GM18502 (cell line): ENCODE results near the gene COPG1.
"Not testable (repeated sequence)": the region's sequence is repeated elsewhere in the genome, so short reads cannot be mapped to it uniquely, and the experiment has no call there.

Source experiments
- ATAC-seq: cut with Tn5 transposase; IDR thresholded peaks from one replicate; pipeline ENCODE4 v1.9.1; 2021; ENCODE audit warnings: mild to moderate bottlenecking; ENCODE audit not compliant: unreplicated experiment, poor library complexity

The COPG1 gene

GRCh38 chr3:129249284-129250065 lies at the start of gene COPG1:
Gene COPG1 (plus strand): TSS chr3:129249606. CDS start chr3:129249710, 104 bp downstream.
- ATAC-seq: peak; percentile 78

DNA sequence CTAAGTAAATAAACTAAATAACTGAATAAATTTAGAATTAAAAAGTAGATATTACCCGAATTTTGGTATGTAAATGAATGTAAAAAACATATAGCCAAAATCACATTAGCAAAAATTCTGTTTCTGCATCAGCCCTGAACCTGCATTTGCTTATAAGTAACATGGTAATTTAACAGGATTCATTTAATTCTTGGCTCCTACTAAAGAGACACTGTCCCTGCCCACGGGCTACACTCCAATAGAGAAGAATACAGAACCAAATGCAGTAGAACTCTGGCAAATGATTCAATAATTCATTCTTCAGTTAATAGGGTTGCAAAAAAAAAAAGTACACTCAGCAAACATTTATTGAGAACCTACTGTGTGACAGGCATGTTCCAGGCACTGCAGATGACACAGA lies 44.9 kb upstream of the COPG1 start:
- no peak for ATAC-seq

GRCh38 chr3:129205109-129205832 lies 44.1 kb upstream of the COPG1 start:
- ATAC-seq: no peak

DNA sequence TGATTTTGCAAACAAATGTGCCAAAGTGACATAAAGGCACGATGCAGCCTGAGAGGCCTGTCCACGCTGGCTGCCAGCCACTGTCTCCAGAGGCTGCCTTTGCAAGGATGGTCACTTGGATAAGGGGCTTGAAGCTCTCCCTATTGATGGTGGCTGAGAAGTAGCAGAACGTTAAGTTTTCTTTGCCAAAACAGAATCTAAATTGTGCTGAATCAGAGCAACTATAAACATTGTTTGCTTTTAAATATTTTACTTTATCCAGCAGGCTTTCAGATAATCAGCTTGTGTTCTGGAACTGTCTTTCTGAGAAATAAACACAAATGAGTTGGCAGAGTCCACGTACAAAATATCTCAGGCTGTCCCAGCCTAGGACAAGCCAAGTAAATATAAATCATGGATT lies 41.9 kb upstream of the COPG1 start:
- ATAC-seq: no peak

GRCh38 chr3:129211345-129211744 lies 38.1 kb upstream of the COPG1 start:
- no peak for ATAC-seq

DNA sequence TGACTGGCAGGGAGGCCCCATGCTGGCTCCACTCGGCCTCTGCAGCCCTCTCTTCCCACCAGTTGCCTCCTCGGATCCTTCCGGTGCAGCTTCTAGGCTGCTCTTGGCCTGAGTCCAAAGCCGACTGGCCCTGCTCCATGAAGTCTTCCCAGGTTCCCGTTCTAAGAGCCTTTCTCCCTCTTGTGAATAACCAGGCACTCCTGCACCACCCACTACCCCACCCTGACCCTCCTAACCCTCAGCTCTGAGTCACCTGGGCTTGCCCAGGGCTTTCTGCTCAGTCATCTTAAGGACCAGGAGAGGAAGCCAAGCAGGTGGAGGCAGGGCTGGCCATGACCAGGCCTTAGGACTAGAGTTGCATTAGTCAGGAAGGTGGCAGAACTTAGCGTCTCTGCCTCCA lies 37.6 kb upstream of the COPG1 start:
- no peak for ATAC-seq

DNA sequence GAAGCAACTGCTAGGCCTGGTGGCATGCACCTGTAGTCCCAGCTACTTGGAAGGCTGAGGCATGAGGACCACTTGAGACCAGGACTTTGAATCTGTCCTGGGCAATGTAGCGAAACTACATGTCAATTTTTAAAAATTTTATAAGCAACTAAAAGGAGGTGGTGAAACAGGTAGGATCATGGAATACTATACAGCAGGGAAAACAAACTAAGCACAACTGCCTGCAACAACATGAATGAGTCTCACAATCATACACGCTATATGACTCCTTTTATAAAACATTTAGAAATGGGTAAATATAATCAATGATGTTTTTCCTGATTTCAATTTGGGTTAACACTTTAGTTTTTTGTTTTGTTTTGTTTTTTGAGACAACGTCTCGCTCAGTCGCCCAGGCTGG lies 36.2 kb upstream of the COPG1 start:
- no peak for ATAC-seq

DNA sequence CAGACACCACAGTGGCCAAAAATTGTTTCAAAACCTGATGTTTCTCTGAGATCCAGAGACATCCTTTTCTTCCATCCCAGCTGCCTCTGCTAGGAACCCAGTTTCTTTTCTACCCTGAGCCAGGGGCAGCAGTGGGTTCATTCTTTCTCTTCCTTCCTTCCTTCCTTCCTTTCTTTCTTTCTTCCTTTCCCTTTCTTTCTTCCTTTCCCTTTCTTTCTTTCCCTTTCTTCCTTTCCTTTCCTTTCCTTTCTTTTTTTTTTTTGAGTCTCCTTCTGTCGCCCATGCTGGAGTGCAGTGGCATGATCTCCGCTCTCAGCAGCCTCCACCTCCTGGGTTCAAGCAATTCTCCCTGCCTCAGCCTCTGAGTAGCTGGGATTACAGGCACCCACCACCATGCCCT lies 30.7 kb upstream of the COPG1 start:
- ATAC-seq: no peak

- not testable (repeated sequence) for ATAC-seq
These were observed 25.0 kb upstream of the COPG1 start for GRCh38 chr3:129224387-129224786.

DNA sequence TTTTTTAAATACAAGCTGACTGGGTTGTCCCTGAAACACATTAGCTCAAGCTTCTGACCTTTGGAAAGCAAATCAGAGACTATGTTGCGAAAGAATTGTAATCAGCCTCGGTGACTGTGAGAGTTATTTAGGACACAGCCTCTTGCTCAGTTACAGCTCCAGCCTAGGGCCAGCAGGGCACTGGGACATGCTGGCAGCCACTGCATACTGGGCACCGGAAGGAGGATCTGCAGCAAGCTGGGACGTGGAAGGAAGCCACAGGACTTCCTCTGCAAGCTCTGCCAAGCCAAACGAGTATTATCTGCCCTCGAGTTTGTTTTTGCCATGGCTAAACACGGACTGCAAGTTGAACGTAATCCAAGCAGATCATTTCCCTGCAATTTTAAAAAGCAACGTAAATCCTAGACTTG lies 24.4 kb upstream of the COPG1 start:
- no peak for ATAC-seq

DNA sequence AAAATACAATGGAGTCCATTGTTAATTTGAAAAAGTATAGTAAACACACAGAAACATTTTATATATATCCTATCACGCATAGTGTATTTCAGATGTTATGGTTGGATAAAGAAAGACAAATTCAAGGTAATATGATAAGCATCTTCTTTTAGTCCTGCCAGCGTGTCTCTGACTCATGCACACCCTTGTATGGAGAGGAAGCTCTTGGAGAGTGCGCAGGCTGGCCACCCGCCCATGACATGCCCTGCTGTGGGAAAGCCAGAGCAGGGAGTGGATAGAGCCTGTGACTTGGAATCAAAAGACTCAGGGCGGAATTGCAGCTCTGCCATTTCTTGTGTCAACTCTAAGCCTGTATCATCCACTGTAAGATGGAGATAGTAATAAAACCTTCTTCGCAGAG lies 23.0 kb upstream of the COPG1 start:
- ATAC-seq: no peak

DNA sequence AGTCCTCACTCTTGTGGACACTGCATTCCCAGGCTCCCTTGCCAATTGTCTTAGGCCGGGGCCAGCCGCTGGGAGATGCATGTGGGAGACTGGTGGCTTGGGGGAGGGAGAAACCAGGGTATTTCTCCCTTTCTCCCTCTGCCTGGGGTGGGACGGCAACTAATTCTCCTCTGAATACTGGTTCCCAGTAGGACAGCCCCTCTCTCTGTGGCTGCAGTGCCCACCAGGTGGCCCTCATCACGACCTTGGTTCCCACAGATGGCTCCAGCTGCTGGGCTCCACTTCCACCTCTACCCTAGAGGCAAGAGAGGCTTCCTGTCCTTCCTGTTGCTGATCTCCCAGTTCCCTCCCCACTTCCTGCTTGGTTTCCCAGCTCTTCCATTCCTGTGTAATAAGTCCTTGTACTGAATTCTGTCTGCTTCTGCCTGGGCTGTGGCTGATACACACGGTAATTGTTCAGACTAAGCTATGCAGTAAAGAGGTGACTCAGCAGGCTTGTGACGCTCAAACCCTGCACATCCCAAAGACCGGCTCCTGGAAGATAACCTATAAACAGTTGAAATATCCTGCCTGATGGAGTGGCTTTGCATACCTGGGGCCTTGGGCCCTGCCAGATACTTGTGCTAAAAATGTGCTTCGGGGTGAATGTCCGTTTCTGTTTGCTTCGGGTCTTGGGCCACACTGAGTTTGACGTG lies 20.4 kb upstream of the COPG1 start:
- ATAC-seq: no peak

GRCh38 chr3:129230311-129231019 lies 18.9 kb upstream of the COPG1 start:
- peak; percentile 34 for ATAC-seq

- ATAC-seq: no peak
These were observed 17.9 kb upstream of the COPG1 start for GRCh38 chr3:129231331-129232119.

- peak; percentile 89 for ATAC-seq
These were observed 15.9 kb upstream of the COPG1 start for GRCh38 chr3:129233538-129233937.

GRCh38 chr3:129234441-129234840 lies 15.0 kb upstream of the COPG1 start:
- ATAC-seq: no peak

DNA sequence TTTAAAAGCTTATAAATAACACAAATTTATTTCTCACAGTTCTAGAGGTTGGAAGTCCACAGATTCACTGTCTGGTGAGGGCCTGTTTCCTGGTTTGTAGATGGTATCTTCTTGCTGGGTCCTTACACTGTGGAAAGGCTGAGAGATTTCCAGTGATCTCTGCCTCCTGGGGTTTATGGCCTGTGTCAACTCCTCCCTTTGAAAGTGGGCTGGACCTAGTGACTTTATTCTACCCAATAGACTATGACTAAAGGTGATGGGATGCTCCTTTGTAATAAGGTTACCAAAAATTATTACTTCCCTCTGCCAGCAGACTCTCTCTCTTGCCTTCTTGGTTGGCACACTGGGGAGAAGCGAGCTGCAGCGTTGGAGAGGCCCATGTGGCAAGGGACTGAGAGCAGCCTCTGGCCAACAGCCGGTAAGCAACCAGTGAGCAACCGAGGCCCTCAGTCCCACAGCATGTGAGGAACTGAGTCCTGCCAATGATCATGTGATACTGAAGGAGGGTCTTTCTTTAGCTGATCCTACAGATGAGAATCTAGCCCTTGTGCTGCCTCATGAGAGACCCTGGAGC lies 14.0 kb upstream of the COPG1 start:
- no peak for ATAC-seq

DNA sequence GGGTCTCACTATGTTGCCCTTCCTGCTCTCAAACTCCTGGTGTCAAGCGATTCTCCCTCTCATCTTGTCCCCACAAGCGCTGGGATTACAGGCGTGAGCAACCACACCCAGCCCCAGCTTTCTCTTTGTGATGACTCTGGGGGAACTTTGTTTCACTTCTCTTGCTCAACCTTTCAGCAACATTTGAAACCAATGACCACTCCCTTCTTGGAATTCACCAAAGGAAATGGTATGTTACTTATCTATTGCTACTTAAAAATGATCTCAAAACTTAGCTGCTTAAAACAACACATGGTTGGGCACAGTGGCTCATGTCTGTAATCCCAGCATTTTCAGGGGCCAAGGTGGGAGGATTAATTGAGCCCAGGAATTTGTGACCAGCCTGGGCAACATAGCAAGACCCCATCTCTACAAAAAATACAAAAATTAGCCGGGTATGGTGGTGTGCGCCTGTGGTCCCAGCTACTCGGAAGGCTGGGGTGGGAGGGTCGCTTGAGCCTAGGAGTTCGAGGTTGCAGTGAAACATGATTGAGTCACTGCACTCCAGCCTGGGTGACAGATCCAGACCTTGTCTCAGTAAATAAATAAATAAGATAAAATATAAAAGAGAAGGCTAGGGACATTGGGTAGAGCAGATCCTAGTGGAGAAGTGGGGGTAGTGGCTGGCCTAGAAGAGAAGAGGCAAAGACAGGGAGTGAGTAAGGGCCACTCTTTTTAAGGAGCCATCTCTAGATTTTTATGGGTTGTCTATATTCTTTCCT lies 10.3 kb upstream of the COPG1 start:
- no peak for ATAC-seq

DNA sequence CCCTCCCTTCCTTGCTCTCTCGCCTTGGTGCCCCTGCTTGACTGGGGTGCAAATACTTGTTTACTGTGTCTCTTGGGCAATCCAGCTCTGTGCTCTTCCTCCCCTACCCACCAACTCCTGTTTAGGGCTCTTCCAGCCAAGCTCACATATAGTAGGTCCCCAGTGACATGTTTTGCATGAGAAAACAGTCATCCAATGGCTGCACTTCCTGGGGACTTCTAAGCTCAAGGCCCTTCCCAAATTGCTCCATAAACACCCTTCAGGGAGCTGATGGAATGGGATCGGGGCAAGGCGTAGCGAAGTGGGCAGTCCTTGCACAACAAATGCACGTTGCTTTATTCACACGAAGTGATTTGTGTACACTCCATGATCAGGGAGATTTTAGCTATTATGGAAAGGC lies 9.4 kb upstream of the COPG1 start:
- no peak for ATAC-seq
